HepG2 (cell line): Measurements from ENCODE around the gene RIPOR3. TPM values are rescaled to one million over a fixed set of nuclear protein-coding genes. Genes with fewer than 3 reads are reported as not detected.

Experiments
- ARNT ChIP-seq: fragments of 450-650 bp; IDR thresholded peaks from 2 replicates; pipeline ENCODE4 v1.6.1; 2017
- CHCHD3 ChIP-seq: sonication (generic); formaldehyde crosslinking; IDR thresholded peaks from 2 replicates; pipeline ENCODE4 v1.8.0; 2022; ENCODE audit warnings: mild to moderate bottlenecking, missing genetic modification reagents, moderate library complexity
- GABPA ChIP-seq, 2 experiments: IDR thresholded peaks; 2 replicates each; pipeline ENCODE4 v1.6.1; 2011 to 2016; ENCODE audit warnings: low read depth in 2 of 2, low read length in 1 of 2, missing biosample characterization in 1 of 2, missing genetic modification characterization in 1 of 2
- ISL2 ChIP-seq: sonication (generic); formaldehyde crosslinking; IDR thresholded peaks from 2 replicates; pipeline ENCODE4 v1.5.0; 2020; ENCODE audit warnings: missing genetic modification reagents
- MED1 ChIP-seq: sonication (generic); formaldehyde crosslinking; IDR thresholded peaks from 2 replicates; pipeline ENCODE4 v1.4.0; 2020; ENCODE audit warnings: missing genetic modification reagents
- NFYC ChIP-seq: IDR thresholded peaks from 2 replicates; pipeline ENCODE4 v1.6.1; 2016; ENCODE audit warnings: missing genetic modification reagents, missing compliant biosample characterization
- PLRG1 ChIP-seq: fragments of 450-650 bp; conservative IDR thresholded peaks from 2 replicates; pipeline ENCODE4 v1.6.1; 2016
- SALL2 ChIP-seq: sonication (generic); formaldehyde crosslinking; IDR thresholded peaks from 2 replicates; pipeline ENCODE4 v1.8.1; 2023; ENCODE audit warnings: mild to moderate bottlenecking, missing genetic modification reagents, inconsistent platforms
- SMAD1 ChIP-seq: sonication (generic); formaldehyde crosslinking; IDR thresholded peaks from 2 replicates; pipeline ENCODE4 v1.4.0; 2020; ENCODE audit warnings: missing genetic modification reagents, low read depth, mild to moderate bottlenecking, borderline replicate concordance
- STAG1 ChIP-seq: sonication (generic); formaldehyde crosslinking; IDR thresholded peaks from 2 replicates; pipeline ENCODE4 v1.4.0; 2020; ENCODE audit warnings: missing genetic modification reagents
- TBX3 ChIP-seq: fragments of 450-650 bp; IDR thresholded peaks from 2 replicates; pipeline ENCODE4 v1.6.1; 2017; ENCODE audit warnings: antibody characterized with exemption, mild to moderate bottlenecking, inconsistent platforms, borderline replicate concordance
- TSC22D2 ChIP-seq: sonication (generic); formaldehyde crosslinking; IDR thresholded peaks from 2 replicates; pipeline ENCODE4 v1.5.1; 2020; ENCODE audit warnings: missing genetic modification reagents, mild to moderate bottlenecking, borderline replicate concordance
- ZBTB1 ChIP-seq: sonication (generic); formaldehyde crosslinking; IDR thresholded peaks from 2 replicates; pipeline ENCODE4 v1.4.0; 2020; ENCODE audit warnings: missing genetic modification reagents, borderline replicate concordance
- ZNF430 ChIP-seq: sonication (generic); formaldehyde crosslinking; IDR thresholded peaks from 2 replicates; pipeline ENCODE4 v1.9.0; 2021; ENCODE audit warnings: mild to moderate bottlenecking, missing genetic modification reagents
- ZNF574 ChIP-seq: sonication (generic); formaldehyde crosslinking; IDR thresholded peaks from 2 replicates; pipeline ENCODE4 v1.4.0; 2020; ENCODE audit warnings: missing genetic modification reagents
- ZNF616 ChIP-seq: sonication (generic); formaldehyde crosslinking; IDR thresholded peaks from 2 replicates; pipeline ENCODE4 v1.5.0; 2020; ENCODE audit warnings: low read depth, mild to moderate bottlenecking, missing genetic modification reagents
- ZNF768 ChIP-seq: sonication (generic); formaldehyde crosslinking; IDR thresholded peaks from 2 replicates; pipeline ENCODE4 v1.4.0; 2020; ENCODE audit warnings: missing genetic modification reagents
- ZNF777 ChIP-seq: sonication (generic); formaldehyde crosslinking; IDR thresholded peaks from 2 replicates; pipeline ENCODE4 v1.4.0; 2020; ENCODE audit warnings: missing genetic modification reagents
- ZNF841 ChIP-seq: sonication (generic); formaldehyde crosslinking; IDR thresholded peaks from 2 replicates; pipeline ENCODE4 v1.8.1; 2023; ENCODE audit warnings: missing genetic modification reagents, borderline replicate concordance
- polyA plus RNA-seq, 8 experiments: library from polyadenylated mRNA; depleted of rRNA in 3 of 8; stranded (reverse) in 7 of 8; unstranded in 1 of 8; fragments of >200 nt; fragmentation: Illumina TruSeq in 4 of 8; extraction: Trizol in 4 of 8; gene quantifications; 2 replicates each; pipeline versions ENCODE4 v1.2.1 to v1.2.3, GENCODE V29; 2011 to 2016; ENCODE audit warnings: low read depth in 4 of 8, missing spikeins in 1 of 8, mixed read lengths in 1 of 8; ENCODE audit not compliant: insufficient read depth in 1 of 8
- total RNA-seq, 5 experiments: library from RNA; depleted of rRNA; stranded (reverse); fragments of >200 nt; fragmentation: Illumina TruSeq; extraction: Trizol; gene quantifications; 2 replicates each; pipeline ENCODE4 v1.2.3, GENCODE V29; 2016; ENCODE audit warnings: low read depth in 1 of 5
- TF ChIP-seq, protein P1 (sequence below): sonication (generic); formaldehyde crosslinking; IDR thresholded peaks from 2 replicates; pipeline ENCODE4 v1.9.0; 2021; ENCODE audit warnings: missing genetic modification reagents, borderline replicate concordance
- TF ChIP-seq, protein P2 (sequence below): sonication (generic); formaldehyde crosslinking; IDR thresholded peaks from 2 replicates; pipeline ENCODE4 v1.4.0; 2020; ENCODE audit warnings: missing genetic modification reagents
- TF ChIP-seq, protein P3 (sequence below): sonication (generic); formaldehyde crosslinking; IDR thresholded peaks from 2 replicates; pipeline ENCODE4 v1.8.0; 2022; ENCODE audit warnings: missing genetic modification reagents, low read depth, mild to moderate bottlenecking, borderline replicate concordance
- TF ChIP-seq, protein P4 (sequence below): sonication (generic); formaldehyde crosslinking; conservative IDR thresholded peaks from 2 replicates; pipeline ENCODE4 v1.4.0; 2020; ENCODE audit warnings: missing genetic modification reagents

The RIPOR3 gene
- total and polyA plus RNA-seq, 2 of the 13 experiments (the other 11 are each of a cell fraction or from before 2014, with no cell fraction given), result 0.18 TPM; not detected in 1

- TF ChIP-seq GABPA (IDR thresholded peaks at IDR 0.05; ENCODE audit: low read depth, low read length) (no peak), GABPA (CRISPR knock-in tag; IDR thresholded peaks at IDR 0.05; ENCODE audit: low read depth) (peak; percentile 83), ZBTB1 (CRISPR knock-in tag) (peak; percentile 97; the same call in 1 of the 2 replicates), ZNF574 (CRISPR knock-in tag) (peak; percentile 89), ZNF777 (CRISPR knock-in tag) (no peak), STAG1 (CRISPR knock-in tag) (peak; percentile 45), ZNF841 (no peak), PLRG1 (no peak), ISL2 (CRISPR knock-in tag) (peak; percentile 85), SMAD1 (peak; percentile 61; the same call in 1 of the 2 replicates), TBX3 (peak; percentile 74; the same call in 1 of the 2 replicates), MED1 (CRISPR knock-in tag) (peak; percentile 99), ARNT (no peak), SALL2 (CRISPR knock-in tag) (no peak; the same call in 1 of the 2 replicates), ZNF430 (CRISPR knock-in tag) (peak; percentile 89; the same call in 1 of the 2 replicates), TSC22D2 (CRISPR knock-in tag) (no peak; the same call in 1 of the 2 replicates), CHCHD3 (CRISPR knock-in tag) (0 out of 2 replicates have a peak, but pooled peaks have one; percentile 61), ZNF768 (CRISPR knock-in tag) (0 out of 2 replicates have a peak, but pooled peaks have one; percentile 40), NFYC (CRISPR knock-in tag) (peak; percentile 57), ZNF616 (CRISPR knock-in tag) (0 out of 2 replicates have a peak, but pooled peaks have one; percentile 41)
- TF ChIP-seq, protein P1, sequence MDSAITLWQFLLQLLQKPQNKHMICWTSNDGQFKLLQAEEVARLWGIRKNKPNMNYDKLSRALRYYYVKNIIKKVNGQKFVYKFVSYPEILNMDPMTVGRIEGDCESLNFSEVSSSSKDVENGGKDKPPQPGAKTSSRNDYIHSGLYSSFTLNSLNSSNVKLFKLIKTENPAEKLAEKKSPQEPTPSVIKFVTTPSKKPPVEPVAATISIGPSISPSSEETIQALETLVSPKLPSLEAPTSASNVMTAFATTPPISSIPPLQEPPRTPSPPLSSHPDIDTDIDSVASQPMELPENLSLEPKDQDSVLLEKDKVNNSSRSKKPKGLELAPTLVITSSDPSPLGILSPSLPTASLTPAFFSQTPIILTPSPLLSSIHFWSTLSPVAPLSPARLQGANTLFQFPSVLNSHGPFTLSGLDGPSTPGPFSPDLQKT (CRISPR knock-in tag), result 0 out of 2 replicates have a peak, but pooled peaks have one; percentile 18
- TF ChIP-seq, protein P2, sequence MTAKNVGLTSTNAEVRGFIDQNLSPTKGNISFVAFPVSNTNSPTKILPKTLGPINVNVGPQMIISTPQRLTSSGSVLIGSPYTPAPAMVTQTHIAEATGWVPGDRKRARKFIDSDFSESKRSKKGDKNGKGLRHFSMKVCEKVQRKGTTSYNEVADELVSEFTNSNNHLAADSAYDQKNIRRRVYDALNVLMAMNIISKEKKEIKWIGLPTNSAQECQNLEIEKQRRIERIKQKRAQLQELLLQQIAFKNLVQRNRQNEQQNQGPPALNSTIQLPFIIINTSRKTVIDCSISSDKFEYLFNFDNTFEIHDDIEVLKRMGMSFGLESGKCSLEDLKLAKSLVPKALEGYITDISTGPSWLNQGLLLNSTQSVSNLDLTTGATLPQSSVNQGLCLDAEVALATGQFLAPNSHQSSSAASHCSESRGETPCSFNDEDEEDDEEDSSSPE (CRISPR knock-in tag), result peak; percentile 75
- TF ChIP-seq, protein P3, sequence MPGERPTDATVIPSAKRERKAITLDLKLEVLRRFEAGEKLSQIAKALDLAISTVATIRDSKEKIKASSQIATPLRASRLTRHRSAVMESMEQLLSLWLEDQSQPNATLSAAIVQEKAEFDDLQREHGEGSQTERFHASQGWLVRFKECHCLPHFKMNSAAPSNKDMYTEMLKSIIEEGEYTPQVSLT (CRISPR knock-in tag), result no peak
- TF ChIP-seq, protein P4, sequence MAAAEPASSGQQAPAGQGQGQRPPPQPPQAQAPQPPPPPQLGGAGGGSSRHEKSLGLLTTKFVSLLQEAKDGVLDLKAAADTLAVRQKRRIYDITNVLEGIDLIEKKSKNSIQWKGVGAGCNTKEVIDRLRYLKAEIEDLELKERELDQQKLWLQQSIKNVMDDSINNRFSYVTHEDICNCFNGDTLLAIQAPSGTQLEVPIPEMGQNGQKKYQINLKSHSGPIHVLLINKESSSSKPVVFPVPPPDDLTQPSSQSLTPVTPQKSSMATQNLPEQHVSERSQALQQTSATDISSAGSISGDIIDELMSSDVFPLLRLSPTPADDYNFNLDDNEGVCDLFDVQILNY (CRISPR knock-in tag), result no peak
Observed at GRCh38 chr20:50645253-50646068, 45.9 kb downstream of the RIPOR3 start (continued).
